ENCODE results near the gene SLC25A6. TPM values are rescaled to one million over a fixed set of nuclear protein-coding genes. Genes with fewer than 3 reads are reported as not detected.
"Not testable (repeated sequence)": the region's sequence is repeated elsewhere in the genome, so short reads cannot be mapped to it uniquely, and the experiment has no call there.

SLC25A6 gene
- polyA plus RNA-seq, 2 donors: 133 to 354 TPM

DNA sequence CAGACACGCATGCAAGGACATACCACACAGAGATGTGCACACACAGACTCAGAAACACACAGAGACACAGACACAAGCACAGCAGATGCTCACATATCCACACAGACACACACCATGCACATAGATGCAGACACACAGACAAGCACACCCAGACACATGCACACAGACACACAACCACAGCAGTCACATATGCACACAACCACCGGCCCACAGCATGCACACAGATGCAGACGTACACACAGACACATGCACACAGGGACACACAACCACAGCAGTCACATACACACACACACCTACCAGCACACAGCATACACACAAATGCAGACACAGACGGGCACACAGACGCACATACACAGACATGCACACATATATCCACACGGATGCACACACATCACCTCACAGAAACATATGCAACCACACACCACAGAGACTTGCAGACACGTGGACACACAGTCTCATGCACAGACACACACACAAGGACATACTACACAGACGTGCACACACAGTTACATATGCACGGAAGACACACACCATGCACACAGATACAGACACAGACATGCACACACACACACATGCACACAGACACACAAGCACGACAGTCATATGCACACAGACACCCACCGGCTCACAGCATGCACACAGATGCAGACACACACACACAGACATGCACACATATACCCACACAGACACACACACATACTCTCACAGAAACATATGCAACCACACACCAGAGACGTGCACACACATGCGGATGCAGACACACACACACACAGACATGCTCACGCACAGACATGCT lies 25.2 kb upstream of the SLC25A6 start:
- Histone ChIP-seq H3K4me1 (ENCODE audit: control insufficient read depth in 2 of 2, insufficient read depth in 2 of 2, low read length in 1 of 2) (no peaks in the 10 kb centered on the region), H3K27ac (ENCODE audit: low read depth in 2 of 2, low read length in 1 of 2) (no peak overlapping the region), H3K4me3 (ENCODE audit: low read depth in 1 of 2, low read length in 2 of 2) (no peak overlapping the region), H3K9me3 (ENCODE audit: control insufficient read depth in 2 of 2, insufficient read depth in 1 of 2, low read depth in 1 of 2, low read length in 1 of 2) (peaks cover 0 to 19% of the 10 kb centered on the region in 2 donors), H3K36me3 (ENCODE audit: control insufficient read depth in 2 of 2, insufficient read depth in 2 of 2, low read length in 1 of 2) (peaks cover 0 to 33% of the 10 kb centered on the region in 2 donors), H3K27me3 (ENCODE audit: control insufficient read depth in 1 of 2, insufficient read depth in 2 of 2, low read length in 2 of 2) (no peaks in the 10 kb centered on the region)
- 79 to 88% methylated on average over 13 to 14 of the region's 14 CpGs for WGBS, 2 donors

DNA sequence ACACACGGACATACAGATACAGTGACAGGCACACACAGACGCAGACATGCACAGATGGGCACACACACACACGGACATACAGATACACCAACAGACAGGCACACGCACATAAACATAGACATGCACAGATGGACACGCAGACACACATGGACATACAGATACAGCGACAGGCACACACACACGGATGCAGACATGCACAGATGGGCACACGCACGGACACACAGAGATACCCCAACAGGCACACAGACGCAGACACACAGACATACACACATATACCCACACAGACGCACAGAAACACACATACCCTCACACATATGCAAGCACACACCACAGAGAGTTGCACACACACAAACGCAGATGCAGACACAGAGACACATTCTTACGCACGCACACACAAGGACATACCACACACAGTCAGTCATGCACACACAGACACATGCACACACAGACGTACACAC lies 24.4 kb upstream of the SLC25A6 start:
- Histone ChIP-seq H3K27me3 (ENCODE audit: control insufficient read depth in 1 of 2, insufficient read depth in 2 of 2, low read length in 2 of 2) (no peaks in the 10 kb centered on the region), H3K36me3 (ENCODE audit: control insufficient read depth in 2 of 2, insufficient read depth in 2 of 2, low read length in 1 of 2) (peaks cover 0 to 32% of the 10 kb centered on the region in 2 donors), H3K4me1 (ENCODE audit: control insufficient read depth in 2 of 2, insufficient read depth in 2 of 2, low read length in 1 of 2) (no peaks in the 10 kb centered on the region), H3K27ac (ENCODE audit: low read depth in 2 of 2, low read length in 1 of 2) (no peak overlapping the region), H3K9me3 (ENCODE audit: control insufficient read depth in 2 of 2, insufficient read depth in 1 of 2, low read depth in 1 of 2, low read length in 1 of 2) (peaks cover 0 to 12% of the 10 kb centered on the region in 2 donors), H3K4me3 (ENCODE audit: low read depth in 1 of 2, low read length in 2 of 2) (no peak overlapping the region)
- 72 to 82% methylated on average over 15 of the region's 15 CpGs for WGBS, 2 donors

DNA sequence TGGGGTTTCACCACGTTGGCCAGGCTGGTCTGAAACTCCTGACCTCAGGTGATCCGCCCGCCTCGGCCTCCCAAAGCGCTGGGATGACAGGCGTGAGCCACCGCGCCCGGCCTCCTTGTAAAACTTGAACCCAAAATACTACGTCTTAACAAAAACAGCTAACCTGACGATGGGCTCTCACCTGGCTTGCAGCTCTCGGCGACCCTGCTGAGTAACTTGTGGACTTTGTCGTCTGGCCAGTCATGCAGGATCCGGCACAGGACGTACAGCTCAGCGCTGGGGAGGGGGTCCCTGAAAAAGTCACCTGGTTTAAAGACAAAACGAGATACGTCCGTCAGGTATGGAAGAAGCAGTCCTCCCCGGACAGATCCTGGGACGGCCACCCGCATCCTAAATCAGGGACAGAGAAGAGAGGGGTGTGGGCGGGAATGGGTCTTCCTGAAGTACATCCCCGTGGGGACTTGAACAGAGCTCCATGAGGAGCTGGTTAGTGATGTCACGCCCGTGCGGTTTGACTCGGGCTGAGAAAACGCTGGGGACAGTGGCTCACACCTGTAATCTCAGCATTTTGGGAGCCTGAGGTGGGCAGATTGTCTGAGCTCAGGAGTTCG lies 20.7 kb upstream of the SLC25A6 start:
- Histone ChIP-seq H3K9me3 (ENCODE audit: control insufficient read depth in 2 of 2, insufficient read depth in 1 of 2, low read depth in 1 of 2, low read length in 1 of 2) (peaks cover 0 to 6% of the 10 kb centered on the region in 2 donors), H3K27me3 (ENCODE audit: control insufficient read depth in 1 of 2, insufficient read depth in 2 of 2, low read length in 2 of 2) (no peaks in the 10 kb centered on the region), H3K27ac (ENCODE audit: low read depth in 2 of 2, low read length in 1 of 2) (no peak overlapping the region), H3K36me3 (ENCODE audit: control insufficient read depth in 2 of 2, insufficient read depth in 2 of 2, low read length in 1 of 2) (peaks cover 0 to 33% of the 10 kb centered on the region in 2 donors), H3K4me1 (ENCODE audit: control insufficient read depth in 2 of 2, insufficient read depth in 2 of 2, low read length in 1 of 2) (no peaks in the 10 kb centered on the region), H3K4me3 (ENCODE audit: low read depth in 1 of 2, low read length in 2 of 2) (no peak overlapping the region)
- 89 to 91% methylated on average over 31 of the region's 31 CpGs for WGBS, 2 donors

DNA sequence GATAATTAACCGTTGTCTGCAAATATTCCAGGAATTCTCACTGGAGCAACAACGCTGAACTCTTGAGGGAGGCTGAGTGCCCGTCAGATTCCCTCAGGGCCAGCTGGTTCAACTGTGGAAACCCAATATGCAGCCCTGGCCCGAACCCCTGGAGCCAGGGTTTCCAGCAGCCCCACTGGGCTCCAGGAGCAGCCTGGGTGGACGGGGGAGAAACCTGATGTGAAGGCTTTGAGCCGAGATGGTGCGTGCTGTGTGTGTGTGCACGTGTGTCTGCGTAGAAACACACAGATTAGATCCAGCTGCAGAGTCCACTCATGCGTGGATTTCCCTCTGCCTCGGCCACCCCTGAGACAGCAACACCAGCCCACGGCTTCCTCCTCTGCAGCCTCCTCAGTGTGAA lies 19.4 kb upstream of the SLC25A6 start:
- H3K36me3 ChIP-seq (ENCODE audit: control insufficient read depth in 2 of 2, insufficient read depth in 2 of 2, low read length in 1 of 2): peaks cover 0 to 37% of the 10 kb centered on the region in 2 donors
- H3K27ac ChIP-seq (ENCODE audit: low read depth in 2 of 2, low read length in 1 of 2): no peak overlapping the region
- no peaks in the 10 kb centered on the region for H3K4me1 ChIP-seq (ENCODE audit: control insufficient read depth in 2 of 2, insufficient read depth in 2 of 2, low read length in 1 of 2)
- peaks cover 0 to 3% of the 10 kb centered on the region in 2 donors for H3K9me3 ChIP-seq (ENCODE audit: control insufficient read depth in 2 of 2, insufficient read depth in 1 of 2, low read depth in 1 of 2, low read length in 1 of 2)
- 76 to 80% methylated on average over 12 of the region's 12 CpGs for WGBS, 2 donors
- H3K4me3 ChIP-seq (ENCODE audit: low read depth in 1 of 2, low read length in 2 of 2): no peak overlapping the region
- no peaks in the 10 kb centered on the region for H3K27me3 ChIP-seq (ENCODE audit: control insufficient read depth in 1 of 2, insufficient read depth in 2 of 2, low read length in 2 of 2)

DNA sequence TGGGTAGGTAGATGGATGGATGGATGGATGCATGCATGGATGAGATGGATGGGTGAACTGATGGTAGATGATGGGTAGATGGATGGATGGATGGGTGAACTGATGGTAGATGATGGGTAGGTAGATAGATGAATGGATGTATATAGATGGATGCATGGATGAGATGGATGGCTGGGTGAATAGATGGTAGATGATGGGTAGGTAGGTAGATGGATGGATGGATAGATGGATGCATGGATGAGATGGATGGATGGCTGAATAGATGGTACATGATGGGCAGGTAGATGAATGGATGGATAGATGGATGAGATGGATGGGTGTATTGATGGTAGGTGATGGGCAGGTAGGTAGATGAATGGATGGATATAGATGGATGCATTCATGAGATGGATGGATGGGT lies 15.1 kb upstream of the SLC25A6 start:
- Histone ChIP-seq H3K4me1 (ENCODE audit: control insufficient read depth in 2 of 2, insufficient read depth in 2 of 2, low read length in 1 of 2) (peaks cover 0 to 3% of the 10 kb centered on the region in 2 donors), H3K36me3 (ENCODE audit: control insufficient read depth in 2 of 2, insufficient read depth in 2 of 2, low read length in 1 of 2) (peaks cover 0 to 52% of the 10 kb centered on the region in 2 donors), H3K9me3 (ENCODE audit: control insufficient read depth in 2 of 2, insufficient read depth in 1 of 2, low read depth in 1 of 2, low read length in 1 of 2) (no peaks in the 10 kb centered on the region), H3K27ac (ENCODE audit: low read depth in 2 of 2, low read length in 1 of 2) (no peak overlapping the region), H3K4me3 (ENCODE audit: low read depth in 1 of 2, low read length in 2 of 2) (no peak overlapping the region), H3K27me3 (ENCODE audit: control insufficient read depth in 1 of 2, insufficient read depth in 2 of 2, low read length in 2 of 2) (no peaks in the 10 kb centered on the region)

DNA sequence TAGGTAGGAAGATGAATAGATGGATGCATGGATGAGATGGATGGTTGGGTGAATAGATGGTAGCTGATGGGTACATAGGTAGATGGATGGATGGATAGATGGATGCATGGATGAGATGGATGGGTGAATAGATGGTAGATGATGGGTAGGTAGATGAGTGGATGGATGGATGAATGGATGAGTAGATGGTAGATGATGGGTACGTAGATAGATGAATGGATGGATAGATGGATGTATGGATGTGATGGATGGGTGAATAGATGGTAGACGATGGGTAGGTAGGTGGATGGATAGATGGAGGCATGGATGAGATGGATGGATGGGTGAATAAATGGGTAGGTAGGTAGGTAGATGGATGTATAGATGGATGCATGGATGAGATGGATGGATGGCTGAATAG lies 13.9 kb upstream of the SLC25A6 start:
- H3K27ac ChIP-seq (ENCODE audit: low read depth in 2 of 2, low read length in 1 of 2); H3K27me3 ChIP-seq (ENCODE audit: control insufficient read depth in 1 of 2, insufficient read depth in 2 of 2, low read length in 2 of 2); H3K4me1 ChIP-seq (ENCODE audit: control insufficient read depth in 2 of 2, insufficient read depth in 2 of 2, low read length in 1 of 2); H3K9me3 ChIP-seq (ENCODE audit: control insufficient read depth in 2 of 2, insufficient read depth in 1 of 2, low read depth in 1 of 2, low read length in 1 of 2); H3K4me3 ChIP-seq (ENCODE audit: low read depth in 1 of 2, low read length in 2 of 2): not testable (repeated sequence)
- WGBS, 2 donors: 99 to 100% methylated on average over 2 of the region's 2 CpGs
- peaks cover 0 to 50% of the 10 kb centered on the region in 2 donors for H3K36me3 ChIP-seq (ENCODE audit: control insufficient read depth in 2 of 2, insufficient read depth in 2 of 2, low read length in 1 of 2)

DNA sequence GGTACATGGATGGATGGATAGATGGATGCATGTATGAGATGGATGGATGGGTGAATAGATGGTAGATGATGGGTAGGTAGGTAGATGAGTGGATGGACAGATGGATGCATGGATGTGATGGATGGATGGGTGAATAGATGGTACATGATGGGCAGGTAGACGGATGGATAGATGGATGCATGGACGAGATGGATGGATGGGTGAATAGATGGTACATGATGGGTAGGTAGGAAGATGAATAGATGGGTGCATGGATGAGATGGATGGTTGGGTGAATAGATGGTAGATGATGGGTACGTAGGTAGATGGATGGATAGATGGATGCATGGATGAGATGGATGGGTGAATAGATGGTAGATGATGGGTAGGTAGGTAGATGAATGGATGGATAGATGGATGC lies 12.0 kb upstream of the SLC25A6 start:
- not testable (repeated sequence) for H3K27me3 ChIP-seq (ENCODE audit: control insufficient read depth in 1 of 2, insufficient read depth in 2 of 2, low read length in 2 of 2); H3K27ac ChIP-seq (ENCODE audit: low read depth in 2 of 2, low read length in 1 of 2); H3K9me3 ChIP-seq (ENCODE audit: control insufficient read depth in 2 of 2, insufficient read depth in 1 of 2, low read depth in 1 of 2, low read length in 1 of 2); H3K4me1 ChIP-seq (ENCODE audit: control insufficient read depth in 2 of 2, insufficient read depth in 2 of 2, low read length in 1 of 2); H3K4me3 ChIP-seq (ENCODE audit: low read depth in 1 of 2, low read length in 2 of 2)
- 95 to 98% methylated on average over 3 of the region's 3 CpGs for WGBS, 2 donors
- peaks cover 0 to 53% of the 10 kb centered on the region in 2 donors for H3K36me3 ChIP-seq (ENCODE audit: control insufficient read depth in 2 of 2, insufficient read depth in 2 of 2, low read length in 1 of 2)

DNA sequence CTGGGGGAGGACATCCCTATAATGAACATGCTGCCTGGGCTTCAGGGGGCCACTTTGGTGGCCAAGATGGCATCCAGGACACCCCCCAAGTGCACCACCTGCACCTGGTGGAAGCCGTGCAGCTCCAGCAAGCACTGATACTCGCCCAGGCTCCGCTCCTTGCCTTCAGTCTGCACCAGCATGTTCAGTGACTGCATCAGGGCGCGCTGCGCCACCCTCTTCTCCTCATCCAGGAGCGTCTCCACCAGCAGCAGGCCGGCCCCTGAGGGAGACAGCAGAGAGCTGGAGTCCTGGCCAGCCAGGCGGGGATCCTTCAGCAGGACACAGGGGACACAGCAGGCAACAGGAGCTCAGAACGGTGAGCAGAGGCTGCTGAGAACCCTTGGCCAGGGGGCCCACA lies 11.3 kb upstream of the SLC25A6 start:
- no peak overlapping the region for H3K27ac ChIP-seq (ENCODE audit: low read depth in 2 of 2, low read length in 1 of 2)
- peaks cover 0 to 55% of the 10 kb centered on the region in 2 donors for H3K36me3 ChIP-seq (ENCODE audit: control insufficient read depth in 2 of 2, insufficient read depth in 2 of 2, low read length in 1 of 2)
- 95 to 98% methylated on average over 10 of the region's 10 CpGs for WGBS, 2 donors

DNA sequence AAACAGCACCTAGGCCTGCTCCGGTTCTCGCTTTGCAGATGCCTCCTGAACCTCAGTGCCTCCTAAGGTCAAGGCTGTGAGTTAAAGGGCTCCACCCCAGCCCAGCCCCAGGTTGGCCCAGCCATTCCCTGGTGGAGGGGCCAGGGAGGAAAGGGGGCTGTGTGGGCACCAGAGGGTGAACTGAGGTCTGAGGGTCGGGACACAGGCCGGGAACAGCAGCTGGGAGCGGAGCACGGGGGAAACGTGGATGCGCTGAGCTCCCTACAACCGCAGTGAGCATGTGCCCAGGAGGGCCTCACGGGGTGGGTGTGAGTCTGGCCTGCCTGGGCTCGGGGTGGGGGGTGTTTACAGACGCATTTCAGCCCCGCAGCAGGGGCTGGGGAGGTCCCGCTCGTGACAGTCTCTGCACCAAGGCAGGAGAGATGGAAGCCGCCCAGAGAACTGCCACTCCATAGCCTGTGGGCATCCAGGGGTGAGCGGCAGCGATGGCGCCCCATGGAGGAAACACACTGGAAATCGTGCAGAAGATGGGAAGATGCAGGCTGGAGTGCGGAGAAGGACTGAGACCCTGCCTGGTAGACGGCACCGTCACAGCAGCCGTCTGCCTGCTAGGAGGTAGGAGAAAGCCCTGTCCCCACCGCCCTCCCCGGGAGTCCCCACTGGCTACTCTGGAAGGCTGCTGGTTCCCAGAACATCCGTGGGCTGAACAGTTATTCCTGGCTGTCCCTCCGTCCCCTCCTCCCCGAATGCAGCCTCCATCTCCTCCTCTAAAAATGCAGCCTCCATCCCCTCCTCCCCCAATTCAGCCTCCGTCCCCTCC lies 9.9 kb upstream of the SLC25A6 start:
- WGBS, 2 donors: 91 to 93% methylated on average over 30 of the region's 30 CpGs

More for the DNA sequence above, 11.3 kb upstream of the SLC25A6 start:
- Histone ChIP-seq H3K4me3 (ENCODE audit: low read depth in 1 of 2, low read length in 2 of 2) (no peak overlapping the region), H3K27me3 (ENCODE audit: control insufficient read depth in 1 of 2, insufficient read depth in 2 of 2, low read length in 2 of 2) (no peaks in the 10 kb centered on the region), H3K4me1 (ENCODE audit: control insufficient read depth in 2 of 2, insufficient read depth in 2 of 2, low read length in 1 of 2) (peaks cover 0 to 3% of the 10 kb centered on the region in 2 donors), H3K9me3 (ENCODE audit: control insufficient read depth in 2 of 2, insufficient read depth in 1 of 2, low read depth in 1 of 2, low read length in 1 of 2) (peaks cover 0 to 2% of the 10 kb centered on the region in 2 donors)

More for the DNA sequence above, 9.9 kb upstream of the SLC25A6 start:
- Histone ChIP-seq H3K4me1 (ENCODE audit: control insufficient read depth in 2 of 2, insufficient read depth in 2 of 2, low read length in 1 of 2) (peaks cover 0 to 3% of the 10 kb centered on the region in 2 donors), H3K36me3 (ENCODE audit: control insufficient read depth in 2 of 2, insufficient read depth in 2 of 2, low read length in 1 of 2) (peaks cover 0 to 46% of the 10 kb centered on the region in 2 donors), H3K4me3 (ENCODE audit: low read depth in 1 of 2, low read length in 2 of 2) (no peak overlapping the region), H3K27me3 (ENCODE audit: control insufficient read depth in 1 of 2, insufficient read depth in 2 of 2, low read length in 2 of 2) (no peaks in the 10 kb centered on the region), H3K27ac (ENCODE audit: low read depth in 2 of 2, low read length in 1 of 2) (no peak overlapping the region), H3K9me3 (ENCODE audit: control insufficient read depth in 2 of 2, insufficient read depth in 1 of 2, low read depth in 1 of 2, low read length in 1 of 2) (peaks cover 0 to 2% of the 10 kb centered on the region in 2 donors)

Measured in esophagus (tissue), 2 donors.